ENCODE results near the gene TNFAIP6.
A peak's percentile ranks its signal among the peaks of the same experiment; 100 is the strongest.
"Not testable (repeated sequence)": the region's sequence is repeated elsewhere in the genome, so short reads cannot be mapped to it uniquely, and the experiment has no call there.

The TNFAIP6 gene

GRCh38 chr2:151361674-151362370 lies 4.4 kb downstream of the TNFAIP6 start:
- no peak for DNase-seq

GRCh38 chr2:151363709-151364108 lies 6.3 kb downstream of the TNFAIP6 start:
- no peak for DNase-seq

- no peak for DNase-seq
These were observed 10.2 kb downstream of the TNFAIP6 start for GRCh38 chr2:151367571-151367970.

GRCh38 chr2:151374436-151374835 lies 17.0 kb downstream of the TNFAIP6 start:
- no peak for DNase-seq

GRCh38 chr2:151379169-151379568 lies 21.8 kb downstream of the TNFAIP6 start:
- DNase-seq = no peak

- no peak for DNase-seq
These were observed 23.3 kb downstream of the TNFAIP6 start for GRCh38 chr2:151380580-151381235.

- DNase-seq = no peak
These were observed 23.9 kb downstream of the TNFAIP6 start for GRCh38 chr2:151381266-151381665.

GRCh38 chr2:151388011-151388410 lies 30.6 kb downstream of the TNFAIP6 start:
- DNase-seq = no peak

GRCh38 chr2:151391436-151391835 lies 34.0 kb downstream of the TNFAIP6 start:
- DNase-seq = no peak

- DNase-seq = no peak
These were observed 37.1 kb downstream of the TNFAIP6 start for GRCh38 chr2:151394509-151394908.

- DNase-seq = no peak
These were observed 38.4 kb downstream of the TNFAIP6 start for GRCh38 chr2:151395509-151396374.

GRCh38 chr2:151399981-151400380 lies 42.6 kb downstream of the TNFAIP6 start:
- DNase-seq = no peak

GRCh38 chr2:151401149-151401548 lies 43.8 kb downstream of the TNFAIP6 start:
- DNase-seq = no peak

- no peak for DNase-seq
These were observed 46.5 kb downstream of the TNFAIP6 start for GRCh38 chr2:151403914-151404313.

- no peak for DNase-seq
These were observed 48.0 kb downstream of the TNFAIP6 start for GRCh38 chr2:151405376-151405775.

GRCh38 chr2:151407281-151407680 lies 49.9 kb downstream of the TNFAIP6 start:
- DNase-seq = no peak

GRCh38 chr2:151408788-151409600 lies 51.6 kb downstream of the TNFAIP6 start:
- no peak for DNase-seq

GRCh38 chr2:151409601-151410484 lies 52.5 kb downstream of the TNFAIP6 start, which contains the start of gene RIF1:
Gene RIF1 (plus strand): TSS chr2:151409902. CDS start chr2:151410424, 522 bp downstream.
- peak; percentile 72 to 84 for DNase-seq

- peak in 1 of 2 experiments; percentile 22 for DNase-seq
These were observed 53.1 kb downstream of the TNFAIP6 start for GRCh38 chr2:151410485-151410834.

GRCh38 chr2:151417650-151418049 lies 60.3 kb downstream of the TNFAIP6 start:
- DNase-seq = no peak

GRCh38 chr2:151421681-151422080 lies 64.3 kb downstream of the TNFAIP6 start:
- not testable (repeated sequence) for DNase-seq
